Nephron progenitor cell (in vitro differentiated cells): ENCODE results near the gene AP1B1.

Experiments
- DNase-seq: peaks from one replicate; pipeline ENCODE4 v3.0.0; 2021
- H3K27ac Mint-ChIP-seq: 2 replicates; pipeline ENCODE4 v1.8.0; 2021; ENCODE audit warnings: mild to moderate bottlenecking, moderate library complexity, mixed read lengths
- H3K27me3 Mint-ChIP-seq: 2 replicates; pipeline ENCODE4 v1.8.0; 2021; ENCODE audit warnings: mild to moderate bottlenecking, low read depth, mixed read lengths; ENCODE audit not compliant: poor library complexity
- H3K36me3 Mint-ChIP-seq: 2 replicates; pipeline ENCODE4 v1.8.0; 2021; ENCODE audit warnings: low read depth, mixed read lengths
- H3K4me1 Mint-ChIP-seq: 2 replicates; pipeline ENCODE4 v1.8.0; 2021; ENCODE audit warnings: mixed read lengths
- H3K4me3 Mint-ChIP-seq: 2 replicates; pipeline ENCODE4 v1.8.0; 2021; ENCODE audit warnings: mild to moderate bottlenecking, moderate library complexity, mixed read lengths
- H3K9me3 Mint-ChIP-seq: 2 replicates; pipeline ENCODE4 v1.8.0; 2021; ENCODE audit warnings: mild to moderate bottlenecking, moderate library complexity, mixed read lengths
- TF ChIP-seq, protein P1 (sequence below): fragments of 200-600 bp; sonication (generic); IDR thresholded peaks from 2 replicates; pipeline ENCODE4 v1.5.0; 2021; ENCODE audit warnings: antibody characterized with exemption

Gene AP1B1

DNA sequence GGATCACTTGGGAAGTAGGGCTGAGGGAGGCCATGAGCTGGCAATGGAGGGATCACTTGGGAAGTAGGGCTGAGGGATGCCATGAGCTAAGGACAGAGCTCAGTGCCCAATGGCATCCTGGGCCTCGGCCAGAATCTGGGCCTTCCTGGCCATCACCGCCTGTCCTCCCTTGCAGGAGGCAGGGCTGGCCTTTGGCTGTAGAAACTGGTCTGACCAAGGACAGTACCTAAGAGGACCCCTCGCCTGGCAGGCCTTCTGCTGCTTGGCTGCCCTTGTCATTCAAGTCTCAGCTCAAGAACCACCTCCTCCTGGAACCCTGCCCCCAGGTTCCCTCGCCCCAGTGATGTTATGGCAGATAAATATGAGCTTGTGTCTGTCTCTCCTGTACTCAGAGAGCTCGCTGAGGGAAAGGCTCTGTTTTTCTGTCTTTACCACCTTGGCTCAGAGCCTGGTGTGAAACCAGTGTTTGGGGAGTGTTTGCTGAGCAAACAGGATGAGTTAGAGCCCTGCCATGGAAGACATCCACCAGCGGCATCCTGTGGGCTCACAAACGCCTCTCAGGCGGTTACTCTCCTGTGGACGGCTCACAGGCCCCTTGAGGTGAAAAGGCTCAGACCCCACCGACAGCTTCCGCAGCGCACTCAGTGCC is 53.5 kb downstream of the AP1B1 start:
- Mint-ChIP-seq H3K4me3 (no peak overlapping the region), H3K4me1 (peaks cover 53% of the 10 kb centered on the region), H3K27me3 (no peaks in the 10 kb centered on the region), H3K36me3 (peaks cover 41% of the 10 kb centered on the region), H3K9me3 (no peaks in the 10 kb centered on the region), H3K27ac (peak overlapping the region; percentile 72)
- DNase-seq = no peak
- TF ChIP-seq, protein P1, sequence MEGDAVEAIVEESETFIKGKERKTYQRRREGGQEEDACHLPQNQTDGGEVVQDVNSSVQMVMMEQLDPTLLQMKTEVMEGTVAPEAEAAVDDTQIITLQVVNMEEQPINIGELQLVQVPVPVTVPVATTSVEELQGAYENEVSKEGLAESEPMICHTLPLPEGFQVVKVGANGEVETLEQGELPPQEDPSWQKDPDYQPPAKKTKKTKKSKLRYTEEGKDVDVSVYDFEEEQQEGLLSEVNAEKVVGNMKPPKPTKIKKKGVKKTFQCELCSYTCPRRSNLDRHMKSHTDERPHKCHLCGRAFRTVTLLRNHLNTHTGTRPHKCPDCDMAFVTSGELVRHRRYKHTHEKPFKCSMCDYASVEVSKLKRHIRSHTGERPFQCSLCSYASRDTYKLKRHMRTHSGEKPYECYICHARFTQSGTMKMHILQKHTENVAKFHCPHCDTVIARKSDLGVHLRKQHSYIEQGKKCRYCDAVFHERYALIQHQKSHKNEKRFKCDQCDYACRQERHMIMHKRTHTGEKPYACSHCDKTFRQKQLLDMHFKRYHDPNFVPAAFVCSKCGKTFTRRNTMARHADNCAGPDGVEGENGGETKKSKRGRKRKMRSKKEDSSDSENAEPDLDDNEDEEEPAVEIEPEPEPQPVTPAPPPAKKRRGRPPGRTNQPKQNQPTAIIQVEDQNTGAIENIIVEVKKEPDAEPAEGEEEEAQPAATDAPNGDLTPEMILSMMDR = no peak

DNA sequence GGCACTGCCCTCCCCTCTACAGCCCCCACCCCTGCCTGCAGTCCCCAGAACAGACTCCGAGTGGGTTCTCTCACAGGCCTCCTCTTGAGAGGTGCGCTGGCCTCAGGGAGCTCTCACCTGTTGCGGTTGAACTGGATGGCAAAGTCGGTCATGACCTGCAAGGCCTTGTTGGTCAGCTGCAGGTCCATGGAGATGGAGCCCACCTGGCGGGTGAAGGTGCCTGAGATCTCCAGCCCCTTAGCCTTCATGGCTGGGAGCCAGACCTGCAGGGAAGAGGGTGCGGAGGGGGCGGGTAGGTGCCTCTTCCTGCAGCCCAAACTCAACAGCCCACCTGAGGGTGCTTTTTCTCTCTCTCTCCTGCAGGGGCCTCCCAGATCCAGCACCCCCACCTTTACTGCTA is 54.2 kb downstream of the AP1B1 start:
- Mint-ChIP-seq H3K36me3 (peaks cover 42% of the 10 kb centered on the region), H3K27me3 (no peaks in the 10 kb centered on the region), H3K4me3 (no peak overlapping the region), H3K9me3 (no peaks in the 10 kb centered on the region), H3K4me1 (peaks cover 60% of the 10 kb centered on the region), H3K27ac (no peak overlapping the region)
- TF ChIP-seq, protein P1 = no peak
- DNase-seq = no peak

DNA sequence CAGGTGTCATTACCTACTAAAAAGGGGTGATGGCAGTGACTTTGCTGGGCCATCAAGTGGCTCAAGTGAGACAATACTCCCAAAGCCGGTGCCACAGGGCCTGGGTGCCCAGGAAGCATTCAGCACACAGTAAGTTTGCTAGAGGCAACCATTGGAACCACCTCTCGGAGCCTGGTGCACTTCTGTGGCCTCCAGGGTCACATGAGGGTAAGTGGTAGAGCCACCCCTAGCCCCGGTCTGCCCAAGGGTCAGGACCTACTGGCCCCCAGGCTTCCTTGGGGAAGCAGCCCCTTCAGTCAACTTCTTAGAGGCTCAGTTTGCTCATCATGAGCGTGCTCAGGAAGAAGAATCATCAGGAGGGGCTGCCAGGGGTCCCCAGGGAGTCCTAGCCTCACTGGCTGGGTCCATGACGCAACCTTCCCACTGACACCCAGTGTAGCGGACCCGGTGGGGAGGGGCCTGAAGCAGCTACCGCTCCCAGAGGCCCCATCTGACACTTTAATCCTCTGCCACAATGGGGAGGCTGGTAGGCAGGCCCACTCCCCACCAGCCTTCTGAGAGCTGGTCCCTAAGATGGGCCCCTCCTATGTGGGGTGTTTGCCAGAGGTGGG is 55.4 kb downstream of the AP1B1 start:
- DNase-seq = no peak
- Mint-ChIP-seq H3K27me3 (no peaks in the 10 kb centered on the region), H3K9me3 (no peaks in the 10 kb centered on the region), H3K4me1 (peaks cover 61% of the 10 kb centered on the region), H3K36me3 (peaks cover 31% of the 10 kb centered on the region), H3K4me3 (no peak overlapping the region), H3K27ac (peak overlapping the region; percentile 64)
- TF ChIP-seq, protein P1 = no peak

GRCh38 chr22:29331658-29332300 is 56.6 kb downstream of the AP1B1 start:
- no peak for DNase-seq
- Mint-ChIP-seq H3K27me3 (no peaks in the 10 kb centered on the region), H3K4me1 (peaks cover 58% of the 10 kb centered on the region), H3K9me3 (no peaks in the 10 kb centered on the region), H3K4me3 (no peak overlapping the region), H3K27ac (peak overlapping the region; percentile 85), H3K36me3 (peaks cover 26% of the 10 kb centered on the region)
- TF ChIP-seq, protein P1 = no peak

DNA sequence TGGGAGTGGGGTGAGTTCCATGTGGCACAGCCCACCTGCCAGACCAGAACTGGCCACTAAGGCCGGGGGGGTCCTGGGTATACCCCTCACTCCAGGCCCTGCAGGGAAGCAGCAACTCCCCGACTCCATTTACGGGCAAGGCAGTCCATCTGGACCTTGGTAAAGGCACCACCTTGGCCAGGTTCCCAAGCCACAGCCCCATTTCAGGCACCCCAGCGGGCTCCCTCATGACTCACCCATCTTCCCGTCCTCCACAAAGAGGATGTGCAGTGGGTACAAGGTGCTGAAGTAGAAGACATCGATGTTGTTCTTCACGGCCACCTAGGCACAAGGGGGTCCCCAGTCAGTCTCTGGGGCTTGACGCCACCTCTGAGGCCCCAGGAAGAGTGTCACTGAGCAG is 57.2 kb downstream of the AP1B1 start:
- Mint-ChIP-seq H3K4me3 (no peak overlapping the region), H3K27ac (peak overlapping the region; percentile 45), H3K27me3 (no peaks in the 10 kb centered on the region), H3K4me1 (peaks cover 56% of the 10 kb centered on the region), H3K36me3 (peaks cover 23% of the 10 kb centered on the region), H3K9me3 (no peaks in the 10 kb centered on the region)
- TF ChIP-seq, protein P1 = no peak
- no peak for DNase-seq
